Fibroblast of lung (primary cell): Measurements from ENCODE around the gene COX6B1.

Experiments
- CTCF ChIP-seq, 2 donors: IDR thresholded peaks in 1 of 2; conservative IDR thresholded peaks in 1 of 2; 1 replicate in 1 of 2; 2 replicates in 1 of 2; pipeline ENCODE4 v1.5.1; 2011 to 2012; ENCODE audit warnings: low read length in 2 of 2, control low read depth in 1 of 2, inconsistent platforms in 1 of 2, low read depth in 1 of 2, mild to moderate bottlenecking in 1 of 2
- EZH2 ChIP-seq: IDR thresholded peaks from 2 replicates; pipeline ENCODE4 v1.5.1; 2012; ENCODE audit warnings: low read length, control low read depth, mild to moderate bottlenecking; ENCODE audit errors: missing control alignments

GRCh38 chr19:35661995-35662340 is 13.8 kb downstream of the COX6B1 start:
- TF ChIP-seq EZH2 (no peak), CTCF (conservative IDR thresholded peaks at IDR 0.05 in 1 of 2, IDR thresholded peaks at IDR 0.05 in 1 of 2; ENCODE audit: low read depth in 1 of 2, low read length in 2 of 2) (no peak)
